HG03442 (cell line): ENCODE measurements around the gene C1QTNF6.
"Not testable (repeated sequence)": the region's sequence is repeated elsewhere in the genome, so short reads cannot be mapped to it uniquely, and the experiment has no call there.

Experiments
- ATAC-seq: cut with Tn5 transposase; IDR thresholded peaks from one replicate; pipeline ENCODE4 v1.9.1; 2021; ENCODE audit warnings: mild to moderate bottlenecking, moderate library complexity; ENCODE audit not compliant: unreplicated experiment

C1QTNF6 gene

DNA sequence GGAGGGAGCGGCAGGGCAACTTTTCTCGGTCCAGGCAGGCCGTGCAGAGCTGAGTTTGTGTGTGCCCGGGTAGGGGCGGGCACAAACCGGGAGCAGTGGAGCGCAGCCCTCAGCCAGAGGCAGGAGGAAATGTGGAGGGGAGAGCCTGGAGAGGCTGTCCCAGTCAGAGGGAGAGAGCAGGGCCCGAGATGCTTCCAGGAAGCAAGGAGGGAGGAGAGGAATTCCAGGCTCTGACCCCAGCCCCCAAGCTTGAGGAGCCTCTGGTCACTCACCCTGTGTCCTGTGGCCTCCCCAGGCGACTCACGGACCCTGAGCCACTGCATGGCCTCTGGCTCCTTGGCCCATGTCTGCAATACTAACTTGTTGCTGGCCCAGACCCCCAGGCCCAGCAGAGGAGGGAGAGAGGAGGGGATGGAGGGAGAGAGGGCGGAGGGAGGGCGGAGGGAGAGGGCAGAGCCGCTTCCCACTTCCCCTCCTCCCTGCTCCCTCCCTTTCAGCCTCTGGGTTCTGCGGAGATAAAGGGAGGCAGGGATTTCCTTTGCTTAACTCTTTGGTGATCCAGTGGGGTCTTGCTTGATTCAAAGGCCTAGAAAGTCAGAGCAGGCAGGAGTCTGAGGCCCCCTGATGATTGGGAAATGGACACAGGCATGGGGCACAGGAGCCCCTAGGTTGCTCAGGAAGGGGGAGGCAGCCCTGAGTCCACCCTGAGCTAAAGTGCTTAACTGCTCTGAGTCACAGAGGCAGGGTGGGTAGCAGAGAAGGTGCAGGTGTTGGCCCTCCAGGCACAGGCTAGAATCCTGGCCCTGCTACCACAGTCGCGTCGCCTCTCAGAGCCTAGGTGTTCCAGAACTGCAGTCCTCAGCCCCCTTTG lies at the start of gene C1QTNF6:
Gene C1QTNF6 (minus strand): TSS at position 357 of the 871 bp plus-strand sequence. CDS start 34 bp downstream, at position 323.
- no peak for ATAC-seq

- ATAC-seq: no peak
These were observed 48.0 kb upstream of the C1QTNF6 start for GRCh38 chr22:37235897-37236607.

GRCh38 chr22:37234736-37235711 lies 47.0 kb upstream of the C1QTNF6 start:
- ATAC-seq: no peak

GRCh38 chr22:37233751-37234631 lies 45.9 kb upstream of the C1QTNF6 start:
- ATAC-seq: no peak

- ATAC-seq: not testable (repeated sequence)
These were observed 45.3 kb upstream of the C1QTNF6 start for GRCh38 chr22:37233371-37233750.

DNA sequence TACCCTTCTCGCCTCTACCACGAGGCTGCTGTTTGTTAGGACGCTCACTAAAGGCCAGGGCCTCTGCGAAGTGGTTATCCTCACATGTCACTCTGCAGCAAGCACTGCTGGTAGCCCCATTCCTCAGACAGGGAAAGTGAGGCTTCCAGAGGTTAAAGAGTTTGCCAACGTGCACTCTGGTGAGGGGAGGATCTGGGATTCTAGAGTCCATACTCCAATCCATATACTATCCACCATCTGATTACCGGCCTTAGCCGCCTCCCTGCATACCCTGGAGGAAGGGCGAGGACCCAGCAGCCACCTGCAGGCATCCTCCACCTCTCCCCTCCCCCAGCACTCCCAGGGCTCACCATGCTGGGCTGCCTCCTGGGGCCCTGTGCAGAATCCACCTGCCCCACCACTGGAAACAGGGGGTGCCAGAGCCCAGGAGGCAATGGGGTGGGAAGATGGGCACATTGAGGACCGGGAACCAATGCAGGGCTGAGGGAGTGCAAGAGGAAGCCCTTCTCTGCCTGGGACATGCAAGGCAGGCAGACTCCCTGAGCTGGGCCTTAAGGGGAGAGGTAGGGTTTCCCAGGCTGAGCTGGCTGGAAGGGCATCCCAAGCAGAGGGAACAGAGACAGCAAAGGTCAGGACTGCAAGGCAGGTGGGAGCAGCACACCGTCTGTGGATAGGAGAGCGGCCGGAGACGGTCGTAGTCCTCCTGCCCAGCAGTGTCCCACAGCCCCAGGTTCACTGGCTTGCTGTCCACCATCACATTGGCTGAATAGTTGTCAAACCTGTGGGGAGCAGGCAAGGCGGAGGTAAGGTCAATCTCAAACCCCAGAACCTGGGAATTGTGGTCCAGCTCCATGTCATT lies 44.3 kb upstream of the C1QTNF6 start:
- no peak for ATAC-seq

- ATAC-seq: no peak
These were observed 43.5 kb upstream of the C1QTNF6 start for GRCh38 chr22:37231406-37232139.

- ATAC-seq: no peak
These were observed 42.8 kb upstream of the C1QTNF6 start for GRCh38 chr22:37230673-37231405.

GRCh38 chr22:37229805-37230672 lies 42.0 kb upstream of the C1QTNF6 start:
- no peak for ATAC-seq

- no peak for ATAC-seq
These were observed 41.2 kb upstream of the C1QTNF6 start for GRCh38 chr22:37229012-37229804.

DNA sequence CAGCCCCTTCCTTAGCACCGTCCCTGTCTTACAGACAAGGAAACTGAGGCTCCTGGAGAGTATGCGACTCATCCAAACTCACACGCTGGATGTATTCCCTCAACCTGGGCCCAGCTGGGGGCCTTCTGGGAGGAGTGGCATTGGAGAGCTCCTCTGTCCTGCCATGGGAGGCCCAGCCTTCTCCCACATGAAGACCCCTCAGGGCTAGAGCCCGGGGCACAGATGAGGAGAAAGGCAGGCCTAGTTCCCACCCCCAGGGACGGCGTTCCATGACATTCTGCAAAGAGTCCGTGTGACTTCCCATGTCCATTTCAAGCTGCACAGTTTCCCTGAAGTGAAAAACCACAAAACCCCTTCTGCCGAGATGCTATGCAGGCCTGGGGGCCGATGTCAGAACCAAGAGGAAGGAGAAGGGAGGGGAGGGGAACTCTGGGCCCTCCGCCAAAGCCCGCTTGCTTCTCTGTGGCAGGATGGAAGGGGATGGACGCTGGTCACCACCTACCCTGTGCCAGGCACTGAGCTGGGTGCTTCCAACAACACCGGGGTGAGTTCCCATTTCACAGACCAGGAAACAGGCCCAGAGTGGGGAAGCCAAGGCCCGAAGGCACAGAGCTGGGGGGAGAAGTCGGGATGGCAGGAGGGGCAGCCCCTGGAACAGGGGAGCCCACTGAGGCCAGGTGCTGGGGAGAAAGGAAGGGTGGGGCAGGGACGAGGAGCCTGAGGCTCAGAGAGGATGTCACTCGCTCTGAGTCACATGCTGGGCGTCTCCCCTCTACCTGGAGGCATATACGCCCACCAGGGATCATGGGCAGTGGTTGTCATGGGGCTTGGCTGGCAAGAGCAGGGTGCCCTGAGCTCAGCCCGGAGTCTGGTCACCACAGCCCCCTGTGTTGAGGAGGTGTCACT lies 40.3 kb upstream of the C1QTNF6 start:
- no peak for ATAC-seq

DNA sequence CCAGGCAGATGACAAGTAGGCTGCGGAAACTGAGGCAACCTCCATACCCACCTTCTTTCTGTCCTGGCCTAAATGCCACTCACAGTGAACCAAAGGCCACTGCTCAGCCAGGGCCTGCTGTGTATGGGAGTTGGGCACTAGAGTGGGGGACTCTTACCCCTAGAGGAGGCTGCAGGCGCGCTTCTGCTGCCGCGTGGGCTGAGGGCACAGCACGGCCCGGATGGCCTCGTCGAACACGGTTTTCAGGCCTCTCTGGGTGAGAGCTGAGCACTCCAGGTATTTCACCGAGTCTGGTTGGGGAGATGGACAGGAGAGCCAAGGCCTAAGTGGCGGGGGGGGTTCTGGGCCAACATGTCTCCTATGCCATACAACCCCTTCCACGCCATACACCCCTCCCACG lies 38.5 kb upstream of the C1QTNF6 start:
- ATAC-seq: no peak

DNA sequence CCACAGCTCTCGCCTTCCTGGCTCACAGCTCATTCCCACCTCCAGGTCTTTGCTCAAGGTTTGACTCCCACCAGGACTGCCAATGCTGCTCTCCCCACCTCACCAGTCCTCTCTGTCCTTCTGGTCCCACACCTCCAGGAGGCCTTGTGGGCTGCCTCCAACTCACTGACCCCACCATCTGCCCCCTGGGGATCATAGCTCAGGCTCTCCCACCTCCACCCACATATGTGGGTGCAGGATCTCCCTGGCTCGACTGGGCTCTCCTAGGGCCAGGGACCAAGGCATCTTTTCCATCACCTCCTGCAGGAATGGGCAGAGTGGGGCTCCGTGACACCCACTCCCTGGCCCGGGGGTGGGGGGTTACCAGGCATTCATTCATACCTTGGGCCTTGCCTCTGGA lies 38.0 kb upstream of the C1QTNF6 start:
- ATAC-seq: no peak

GRCh38 chr22:37225481-37225880 lies 37.4 kb upstream of the C1QTNF6 start:
- ATAC-seq: no peak
